Keratinocyte (primary cell): ENCODE data around the gene RANGRF.
A peak's percentile ranks its signal among the peaks of the same experiment; 100 is the strongest.

Experiments used
- EZH2 ChIP-seq: IDR thresholded peaks from one replicate; pipeline ENCODE4 v1.6.1; 2012; ENCODE audit warnings: inconsistent platforms, mild to moderate bottlenecking, low read length, moderate library complexity
- TF ChIP-seq, protein P1 (sequence below), 3 experiments: IDR thresholded peaks in 1 of 3; conservative IDR thresholded peaks in 1 of 3; optimal IDR thresholded peaks in 1 of 3; 2 replicates in 2 of 3; 3 replicates in 1 of 3; pipeline versions ENCODE3 to v1.5.1; 2011; ENCODE audit warnings: low read length in 3 of 3, mild to moderate bottlenecking in 3 of 3, moderate library complexity in 2 of 3, control low read depth in 1 of 3, inconsistent platforms in 1 of 3; ENCODE audit not compliant: insufficient read depth in 2 of 3; ENCODE audit errors: extremely low read depth in 1 of 3

DNA sequence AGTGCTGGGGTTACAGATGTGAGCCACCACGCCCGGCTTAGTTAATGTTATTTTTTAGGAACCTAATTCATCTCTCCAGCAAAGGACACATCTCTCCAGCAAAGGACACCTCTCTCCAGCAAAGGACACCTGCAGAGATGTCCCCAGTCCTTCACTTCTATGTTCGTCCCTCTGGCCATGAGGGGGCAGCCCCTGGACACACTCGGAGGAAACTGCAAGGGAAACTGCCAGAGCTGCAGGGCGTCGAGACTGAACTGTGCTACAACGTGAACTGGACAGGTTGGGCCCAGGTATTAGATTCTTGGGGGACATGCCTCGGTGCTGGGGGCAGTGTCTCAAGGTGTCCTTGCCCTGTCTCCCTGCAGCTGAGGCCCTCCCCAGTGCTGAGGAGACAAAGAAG lies 34.7 kb upstream of the RANGRF start:
- TF ChIP-seq, protein P1, sequence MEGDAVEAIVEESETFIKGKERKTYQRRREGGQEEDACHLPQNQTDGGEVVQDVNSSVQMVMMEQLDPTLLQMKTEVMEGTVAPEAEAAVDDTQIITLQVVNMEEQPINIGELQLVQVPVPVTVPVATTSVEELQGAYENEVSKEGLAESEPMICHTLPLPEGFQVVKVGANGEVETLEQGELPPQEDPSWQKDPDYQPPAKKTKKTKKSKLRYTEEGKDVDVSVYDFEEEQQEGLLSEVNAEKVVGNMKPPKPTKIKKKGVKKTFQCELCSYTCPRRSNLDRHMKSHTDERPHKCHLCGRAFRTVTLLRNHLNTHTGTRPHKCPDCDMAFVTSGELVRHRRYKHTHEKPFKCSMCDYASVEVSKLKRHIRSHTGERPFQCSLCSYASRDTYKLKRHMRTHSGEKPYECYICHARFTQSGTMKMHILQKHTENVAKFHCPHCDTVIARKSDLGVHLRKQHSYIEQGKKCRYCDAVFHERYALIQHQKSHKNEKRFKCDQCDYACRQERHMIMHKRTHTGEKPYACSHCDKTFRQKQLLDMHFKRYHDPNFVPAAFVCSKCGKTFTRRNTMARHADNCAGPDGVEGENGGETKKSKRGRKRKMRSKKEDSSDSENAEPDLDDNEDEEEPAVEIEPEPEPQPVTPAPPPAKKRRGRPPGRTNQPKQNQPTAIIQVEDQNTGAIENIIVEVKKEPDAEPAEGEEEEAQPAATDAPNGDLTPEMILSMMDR (optimal IDR thresholded peaks at IDR 0.05 in 1 of 3, IDR thresholded peaks at IDR 0.05 in 1 of 3, conservative IDR thresholded peaks at IDR 0.05 in 1 of 3; ENCODE audit: extremely low read depth in 1 of 3, insufficient read depth in 2 of 3, low read length in 3 of 3) = peak in 1 of 3 experiments; percentile 8
- no peak for TF ChIP-seq EZH2
